Uterus (tissue), 2 donors: ENCODE data around the gene HSD17B7.
"Not testable (repeated sequence)": the region's sequence is repeated elsewhere in the genome, so short reads cannot be mapped to it uniquely, and the experiment has no call there.

Experiments used
- POLR2A ChIP-seq, 2 donors: fragments of 450-650 bp; IDR thresholded peaks; one replicate each; pipeline ENCODE4 v1.6.1; 2016; ENCODE audit warnings: antibody characterized with exemption in 2 of 2, mild to moderate bottlenecking in 1 of 2, moderate library complexity in 1 of 2
- TF ChIP-seq, protein P1 (sequence below), 4 experiments: fragments of 200-600 bp in 2 of 4; fragments of 450-650 bp in 2 of 4; sonication (generic) in 2 of 4; IDR thresholded peaks; one replicate each; pipeline ENCODE4 v1.5.1; 2016 to 2019; ENCODE audit warnings: antibody characterized with exemption in 4 of 4, mild to moderate bottlenecking in 2 of 4, moderate library complexity in 1 of 4

DNA sequence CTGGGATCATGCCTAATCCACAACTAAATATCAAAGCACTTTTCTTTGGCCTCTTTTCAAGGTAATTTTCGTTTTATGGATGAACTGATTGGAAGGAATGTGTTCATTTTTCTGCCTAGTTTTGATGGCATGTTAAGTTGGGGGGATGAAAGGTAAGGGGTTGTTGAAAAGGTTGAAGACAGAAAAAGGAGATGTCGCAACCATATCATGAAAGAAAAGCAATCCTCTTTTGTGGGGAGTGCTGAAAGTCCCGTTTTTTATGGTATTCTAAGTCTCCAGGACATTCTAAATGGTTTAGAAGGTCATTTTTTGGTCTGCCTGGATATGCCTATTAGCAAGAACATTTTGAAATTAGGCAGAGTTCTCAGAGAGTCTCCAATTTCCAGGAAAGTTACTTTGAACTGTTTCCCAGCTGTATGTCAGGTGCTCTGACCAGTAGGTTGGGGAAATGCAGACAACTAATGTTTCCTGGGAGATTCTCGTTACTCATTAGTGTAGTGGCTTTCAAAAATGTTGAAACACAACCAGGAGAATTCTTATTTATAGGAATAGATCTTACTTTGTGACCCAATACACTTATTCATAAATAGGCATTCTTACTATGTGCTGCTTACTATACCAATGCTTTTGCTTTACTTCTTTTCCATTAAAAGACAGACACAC, 6.2 kb downstream of the HSD17B7 start:
- TF ChIP-seq, protein P1, sequence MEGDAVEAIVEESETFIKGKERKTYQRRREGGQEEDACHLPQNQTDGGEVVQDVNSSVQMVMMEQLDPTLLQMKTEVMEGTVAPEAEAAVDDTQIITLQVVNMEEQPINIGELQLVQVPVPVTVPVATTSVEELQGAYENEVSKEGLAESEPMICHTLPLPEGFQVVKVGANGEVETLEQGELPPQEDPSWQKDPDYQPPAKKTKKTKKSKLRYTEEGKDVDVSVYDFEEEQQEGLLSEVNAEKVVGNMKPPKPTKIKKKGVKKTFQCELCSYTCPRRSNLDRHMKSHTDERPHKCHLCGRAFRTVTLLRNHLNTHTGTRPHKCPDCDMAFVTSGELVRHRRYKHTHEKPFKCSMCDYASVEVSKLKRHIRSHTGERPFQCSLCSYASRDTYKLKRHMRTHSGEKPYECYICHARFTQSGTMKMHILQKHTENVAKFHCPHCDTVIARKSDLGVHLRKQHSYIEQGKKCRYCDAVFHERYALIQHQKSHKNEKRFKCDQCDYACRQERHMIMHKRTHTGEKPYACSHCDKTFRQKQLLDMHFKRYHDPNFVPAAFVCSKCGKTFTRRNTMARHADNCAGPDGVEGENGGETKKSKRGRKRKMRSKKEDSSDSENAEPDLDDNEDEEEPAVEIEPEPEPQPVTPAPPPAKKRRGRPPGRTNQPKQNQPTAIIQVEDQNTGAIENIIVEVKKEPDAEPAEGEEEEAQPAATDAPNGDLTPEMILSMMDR (IDR thresholded peaks at IDR 0.05) = not testable (repeated sequence)
- TF ChIP-seq POLR2A (IDR thresholded peaks at IDR 0.05) = not testable (repeated sequence)
